HG03066 (cell line): Measurements from ENCODE around the gene RBBP6.
"Not testable (repeated sequence)": the region's sequence is repeated elsewhere in the genome, so short reads cannot be mapped to it uniquely, and the experiment has no call there.

ENCODE experiments used
- ATAC-seq: cut with Tn5 transposase; IDR thresholded peaks from one replicate; pipeline ENCODE4 v1.9.1; 2021; ENCODE audit warnings: low read depth; ENCODE audit not compliant: unreplicated experiment

Gene RBBP6, protein sequence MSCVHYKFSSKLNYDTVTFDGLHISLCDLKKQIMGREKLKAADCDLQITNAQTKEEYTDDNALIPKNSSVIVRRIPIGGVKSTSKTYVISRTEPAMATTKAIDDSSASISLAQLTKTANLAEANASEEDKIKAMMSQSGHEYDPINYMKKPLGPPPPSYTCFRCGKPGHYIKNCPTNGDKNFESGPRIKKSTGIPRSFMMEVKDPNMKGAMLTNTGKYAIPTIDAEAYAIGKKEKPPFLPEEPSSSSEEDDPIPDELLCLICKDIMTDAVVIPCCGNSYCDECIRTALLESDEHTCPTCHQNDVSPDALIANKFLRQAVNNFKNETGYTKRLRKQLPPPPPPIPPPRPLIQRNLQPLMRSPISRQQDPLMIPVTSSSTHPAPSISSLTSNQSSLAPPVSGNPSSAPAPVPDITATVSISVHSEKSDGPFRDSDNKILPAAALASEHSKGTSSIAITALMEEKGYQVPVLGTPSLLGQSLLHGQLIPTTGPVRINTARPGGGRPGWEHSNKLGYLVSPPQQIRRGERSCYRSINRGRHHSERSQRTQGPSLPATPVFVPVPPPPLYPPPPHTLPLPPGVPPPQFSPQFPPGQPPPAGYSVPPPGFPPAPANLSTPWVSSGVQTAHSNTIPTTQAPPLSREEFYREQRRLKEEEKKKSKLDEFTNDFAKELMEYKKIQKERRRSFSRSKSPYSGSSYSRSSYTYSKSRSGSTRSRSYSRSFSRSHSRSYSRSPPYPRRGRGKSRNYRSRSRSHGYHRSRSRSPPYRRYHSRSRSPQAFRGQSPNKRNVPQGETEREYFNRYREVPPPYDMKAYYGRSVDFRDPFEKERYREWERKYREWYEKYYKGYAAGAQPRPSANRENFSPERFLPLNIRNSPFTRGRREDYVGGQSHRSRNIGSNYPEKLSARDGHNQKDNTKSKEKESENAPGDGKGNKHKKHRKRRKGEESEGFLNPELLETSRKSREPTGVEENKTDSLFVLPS (N-terminal part only)

DNA sequence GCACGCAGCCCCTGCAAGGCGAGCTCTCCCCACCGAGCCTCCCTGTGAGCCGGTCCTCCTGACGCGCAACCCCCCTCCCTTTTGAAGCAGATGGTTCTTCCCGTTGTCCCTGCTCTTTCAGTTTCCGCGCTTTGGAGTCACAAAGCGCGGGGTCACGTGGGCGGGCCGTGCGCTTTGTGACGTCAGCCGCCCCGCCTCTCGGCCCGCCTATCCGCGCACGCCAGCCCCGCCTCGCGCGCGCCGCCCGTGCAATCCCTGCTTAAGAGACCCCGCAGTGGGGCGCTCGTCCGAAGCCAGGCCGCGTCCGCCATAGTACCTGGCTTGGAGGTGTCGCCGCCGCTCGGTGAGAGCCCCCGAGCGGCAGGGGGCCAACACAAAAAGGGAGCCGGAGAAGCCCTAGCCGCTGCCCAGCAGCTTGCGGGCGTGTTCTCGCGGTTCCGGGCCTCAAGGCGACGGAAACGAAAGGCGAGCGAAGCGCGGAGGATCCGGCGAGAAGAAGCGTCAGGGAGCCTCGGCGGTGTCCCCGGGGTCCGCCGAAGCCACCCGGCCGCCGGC lies at the start of gene RBBP6:
TSS of gene RBBP6 (plus strand) at position 272 of the 555 bp plus-strand sequence. CDS start 1,061 bp downstream, outside the sequence.
- ATAC-seq, result peak; percentile 77

DNA sequence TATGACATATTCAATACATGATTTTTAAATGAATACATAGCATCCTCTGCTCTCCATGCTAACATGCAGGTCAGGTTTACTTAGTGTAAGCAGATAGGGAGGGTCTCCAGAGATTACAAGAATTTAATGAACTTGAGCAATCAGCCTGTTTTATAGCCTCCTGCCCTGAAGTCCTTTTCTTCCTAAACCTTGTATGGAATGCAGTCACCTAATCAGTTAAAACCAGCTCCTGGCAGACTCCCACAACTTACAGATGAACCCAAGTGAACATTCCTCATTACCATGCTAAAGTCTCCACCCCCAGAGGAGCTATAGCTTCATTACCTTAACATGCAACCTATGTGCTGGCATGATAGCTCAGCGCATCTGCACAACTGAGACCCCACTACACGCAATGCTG lies 48.5 kb upstream of the RBBP6 start:
- no peak for ATAC-seq

DNA sequence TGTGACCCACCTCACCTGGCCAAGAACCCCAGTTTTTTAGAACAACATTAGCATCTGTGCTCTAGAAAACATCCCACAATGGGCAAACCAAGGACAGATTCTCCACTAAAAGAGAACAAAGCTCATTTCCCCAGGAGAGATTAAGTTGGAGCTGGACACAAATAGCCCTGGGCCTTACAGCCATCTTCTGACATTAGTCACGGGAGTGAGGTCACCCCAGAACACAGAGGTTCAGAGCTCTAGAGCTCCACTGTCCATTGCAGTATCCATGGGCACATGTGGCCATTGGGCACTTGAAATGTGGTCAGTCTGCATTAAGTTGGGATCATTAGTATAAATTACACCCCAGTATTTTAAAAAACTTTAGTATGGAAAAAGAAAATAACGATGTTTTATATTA lies 47.6 kb upstream of the RBBP6 start:
- no peak for ATAC-seq

DNA sequence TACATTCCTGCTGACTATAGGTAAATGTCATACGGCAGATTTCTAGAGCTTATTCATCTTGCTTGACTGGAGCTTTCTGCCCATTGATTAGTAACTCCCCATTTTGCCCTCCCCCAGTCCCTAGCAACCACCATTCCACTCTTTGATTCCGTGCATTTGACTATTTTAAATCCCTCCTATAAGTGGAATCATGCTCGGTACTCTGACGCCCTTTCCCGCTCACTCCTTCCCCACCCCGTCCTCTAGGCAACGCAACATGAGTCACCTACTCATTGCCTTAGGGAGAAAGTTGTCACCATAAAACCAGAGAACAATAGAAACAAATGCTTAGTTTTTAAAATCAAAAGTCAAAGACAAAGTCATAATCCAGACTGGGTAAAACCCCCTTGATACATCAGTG lies 45.5 kb upstream of the RBBP6 start:
- no peak for ATAC-seq

DNA sequence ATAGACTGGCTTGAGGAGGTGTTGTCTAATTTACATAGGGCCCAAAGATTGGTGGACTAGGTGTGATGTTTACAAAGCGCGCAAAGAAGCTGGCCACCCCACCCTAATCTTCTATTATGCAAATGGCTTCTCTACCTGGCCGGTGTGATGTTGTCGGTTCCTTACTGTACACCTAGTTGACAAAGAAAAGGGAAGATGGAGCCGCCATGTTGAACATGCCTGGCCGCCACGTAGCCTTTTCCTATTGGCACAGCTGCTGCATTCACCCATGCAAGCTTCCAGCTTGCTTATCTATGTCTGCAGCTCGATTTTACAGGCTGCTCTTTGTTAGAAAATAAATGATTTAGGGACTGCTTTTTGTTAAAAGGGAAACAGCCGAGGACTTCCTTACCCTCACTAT lies 44.2 kb upstream of the RBBP6 start:
- not testable (repeated sequence) for ATAC-seq

DNA sequence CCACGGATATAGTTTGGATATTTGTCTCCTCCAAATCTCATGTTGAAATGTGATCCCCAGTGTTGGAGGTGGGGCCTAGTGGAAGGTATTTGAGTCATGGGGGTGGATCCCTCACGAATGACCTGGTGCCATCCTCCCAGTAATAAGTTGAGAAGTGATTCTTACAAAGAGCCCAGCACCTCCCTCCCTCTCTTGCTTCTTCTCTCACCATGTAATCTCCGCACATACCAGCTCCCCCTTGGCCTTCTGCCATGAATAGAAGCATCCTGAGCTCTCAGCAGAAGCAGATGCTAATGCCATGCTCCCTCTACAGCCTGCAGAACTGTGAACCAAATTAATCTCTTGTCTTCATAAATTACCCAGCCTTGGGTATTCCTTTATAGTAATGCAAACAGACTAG lies 41.9 kb upstream of the RBBP6 start:
- no peak for ATAC-seq

DNA sequence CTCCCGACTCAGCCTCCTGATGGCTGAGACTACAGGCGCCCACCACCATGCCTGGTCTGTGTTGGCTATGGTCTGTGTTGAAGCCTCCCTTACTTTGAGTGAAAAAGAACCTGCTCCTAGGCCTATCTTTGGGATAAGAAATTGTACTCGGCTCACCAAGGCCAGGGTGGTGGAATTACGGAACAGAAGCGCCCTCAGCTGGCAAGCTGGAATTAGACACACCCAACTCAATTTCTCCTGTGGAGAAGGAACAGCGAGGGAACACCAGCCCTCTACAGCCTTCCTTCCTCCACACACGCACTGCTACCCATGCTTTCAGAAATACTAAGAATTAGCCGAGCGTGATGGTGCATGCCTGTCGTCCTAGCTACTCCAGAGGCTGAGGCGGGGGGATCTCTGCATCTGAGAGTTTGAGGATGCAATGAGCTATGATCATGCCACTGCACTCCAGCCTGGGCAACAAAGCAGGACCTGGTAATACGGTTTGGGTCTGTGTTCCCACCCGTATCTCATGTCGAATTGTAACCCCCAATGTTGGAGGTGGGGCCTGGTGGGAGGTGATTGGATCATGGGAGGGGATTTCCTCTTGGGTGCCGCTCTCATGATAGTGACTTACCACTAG lies 40.1 kb upstream of the RBBP6 start:
- ATAC-seq, result no peak

DNA sequence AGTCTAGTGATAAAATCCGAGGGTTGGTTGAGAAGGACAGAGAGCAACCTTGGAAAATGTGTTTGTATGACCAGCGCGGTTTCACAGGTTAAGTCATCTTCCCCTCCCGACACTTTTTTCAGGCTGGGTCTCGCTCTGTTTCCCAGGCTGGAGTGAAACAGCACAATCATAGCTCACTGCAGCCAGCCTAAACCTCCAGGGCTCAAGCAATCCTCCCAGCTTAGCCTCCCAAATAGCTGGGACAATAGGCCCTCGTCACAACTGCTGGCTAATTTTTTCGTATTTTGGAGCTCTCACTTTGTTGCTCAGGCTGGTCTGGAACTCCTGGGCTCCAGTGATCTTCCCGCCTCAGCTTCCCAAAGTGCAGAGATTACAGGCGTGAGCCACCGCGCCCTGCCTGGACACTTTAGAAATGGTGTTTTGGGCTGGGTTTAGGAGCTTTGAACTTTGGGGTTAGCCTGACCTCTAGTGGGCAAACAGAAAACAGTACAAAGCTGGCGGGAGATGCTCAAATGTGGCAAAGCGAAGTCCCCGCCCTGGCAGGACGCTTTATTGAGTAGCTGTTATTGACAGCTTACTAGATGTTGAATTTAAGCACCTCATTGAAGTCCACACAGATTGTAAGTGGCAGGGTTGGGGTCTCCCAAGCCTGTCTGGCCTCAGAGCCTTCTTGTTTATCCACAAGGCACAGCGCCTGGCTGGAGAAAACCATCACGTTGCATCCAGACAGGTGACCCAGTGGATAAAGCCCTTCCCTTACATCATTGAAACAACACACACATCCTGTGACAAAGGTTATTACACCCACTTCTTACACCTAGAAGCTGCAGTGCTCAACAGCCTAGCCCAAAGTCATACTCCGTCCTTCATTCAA lies 34.7 kb upstream of the RBBP6 start:
- no peak for ATAC-seq

DNA sequence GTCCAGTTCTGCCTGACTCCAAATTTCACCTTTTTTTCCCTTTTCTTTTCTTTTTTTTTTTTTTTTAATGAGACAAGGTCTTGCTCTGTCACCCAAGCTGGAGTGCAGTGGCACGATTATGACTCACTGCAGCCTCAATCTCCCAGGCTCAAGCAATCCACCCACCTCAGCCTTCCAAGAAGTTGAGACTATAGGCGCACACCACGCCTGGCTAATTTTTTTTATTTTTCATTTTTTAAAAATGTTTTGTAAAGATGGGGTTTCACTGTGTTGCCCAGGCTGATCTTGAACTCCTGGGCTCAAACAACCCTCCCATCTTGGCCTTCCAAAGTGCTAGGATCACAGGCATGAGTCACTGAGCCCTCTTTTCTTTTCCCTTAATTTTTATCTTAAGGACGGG lies 33.4 kb upstream of the RBBP6 start:
- no peak for ATAC-seq

DNA sequence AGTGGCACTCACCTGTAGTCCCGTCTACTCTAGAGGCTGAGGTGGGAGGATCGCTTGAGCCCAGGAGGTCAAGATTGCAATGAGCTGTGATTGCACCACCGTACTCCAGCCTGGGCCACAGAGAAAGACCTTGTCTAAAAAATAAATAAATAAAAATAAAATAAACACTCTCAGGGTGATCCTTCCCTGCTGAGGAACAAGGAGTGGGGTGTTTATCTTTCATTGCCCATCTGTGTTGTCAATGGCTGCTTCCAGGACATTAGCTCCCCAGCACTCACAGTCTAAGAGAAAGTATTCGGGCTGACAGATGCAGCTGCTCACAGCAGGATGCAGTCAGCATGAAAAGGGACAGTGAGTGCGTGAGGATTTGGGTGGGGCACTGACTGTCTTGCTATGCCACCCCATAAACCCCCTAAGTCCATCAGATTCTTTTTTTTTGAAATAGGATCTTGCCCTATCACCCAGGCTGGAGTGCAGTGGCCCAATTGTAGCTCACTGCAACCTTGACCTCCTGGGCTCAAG lies 31.3 kb upstream of the RBBP6 start:
- ATAC-seq, result no peak

DNA sequence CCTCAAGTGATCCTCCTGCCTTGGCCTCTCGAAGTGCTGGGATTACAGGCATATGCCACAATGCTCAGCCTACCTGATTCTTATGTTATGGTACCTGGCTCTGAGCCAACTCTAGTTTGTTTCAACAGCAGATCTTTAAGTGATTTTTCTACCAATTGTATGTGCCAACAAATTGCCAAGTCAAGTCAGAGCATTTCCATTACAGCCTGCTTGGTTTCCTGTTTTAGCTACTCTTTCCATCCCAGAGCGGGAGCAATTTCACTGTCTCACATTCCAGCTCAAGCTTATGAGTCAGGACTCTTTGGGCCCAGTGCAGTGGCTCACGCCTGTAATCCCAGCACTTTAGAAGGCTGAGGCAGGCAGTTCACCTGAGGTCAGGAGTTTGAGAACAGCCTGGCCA lies 30.8 kb upstream of the RBBP6 start:
- no peak for ATAC-seq

DNA sequence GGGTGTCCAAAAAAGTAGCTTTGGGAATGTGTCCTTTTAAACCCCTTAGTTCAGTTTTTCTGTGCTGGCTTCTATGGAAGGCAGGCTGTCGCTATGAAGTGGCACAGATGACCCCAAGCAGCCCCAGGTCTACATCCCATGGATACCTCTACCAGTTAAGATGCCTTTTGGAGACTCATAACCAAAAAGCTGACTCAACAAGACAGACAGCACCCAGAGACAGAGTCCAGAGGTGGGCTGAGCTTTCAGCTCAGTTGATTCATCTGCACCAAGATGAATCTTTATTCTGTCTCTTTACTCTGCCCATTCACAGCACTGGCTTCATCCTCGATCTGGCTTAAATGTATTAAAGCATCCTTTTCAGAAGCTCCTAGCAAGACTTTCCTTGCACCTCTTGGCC lies 29.8 kb upstream of the RBBP6 start:
- ATAC-seq, result no peak

DNA sequence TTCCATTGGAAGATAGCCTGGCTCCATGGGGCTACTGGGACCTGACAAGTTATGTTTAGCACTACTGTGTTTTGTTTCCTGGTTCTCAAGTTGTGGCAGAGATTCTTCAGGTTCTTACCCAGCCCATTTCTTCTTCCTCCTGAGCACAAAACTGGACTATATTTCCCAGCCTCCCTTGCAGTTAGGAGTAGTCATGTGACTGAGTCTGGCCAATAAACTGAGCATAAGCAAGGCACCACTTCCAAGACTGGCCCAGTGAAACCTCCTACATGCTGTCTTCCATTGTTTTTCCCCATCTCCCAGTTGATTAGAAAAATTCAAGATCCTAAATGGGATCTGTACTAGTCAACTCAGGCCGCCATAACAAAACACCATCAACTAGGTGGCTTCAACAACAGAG lies 28.2 kb upstream of the RBBP6 start:
- ATAC-seq, result no peak

DNA sequence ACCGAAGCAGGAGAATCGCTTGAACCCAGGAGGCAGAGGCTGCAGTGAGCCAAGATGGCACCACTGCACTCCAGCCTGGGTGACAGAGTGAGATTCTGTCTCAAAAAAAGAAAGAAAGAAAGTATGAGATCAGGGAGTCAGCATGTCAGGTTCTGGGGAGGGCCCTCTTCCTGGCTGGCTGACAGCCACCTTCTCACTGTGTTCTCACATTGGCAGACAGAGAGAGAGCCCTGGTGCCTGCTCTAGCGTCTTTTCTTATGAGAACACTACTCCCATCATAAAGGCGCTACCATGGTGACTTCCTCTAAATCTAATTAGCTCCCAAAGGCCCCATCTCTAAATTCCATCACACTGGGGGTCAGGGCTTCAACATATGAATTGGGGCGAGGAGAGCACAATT lies 27.6 kb upstream of the RBBP6 start:
- ATAC-seq, result no peak

DNA sequence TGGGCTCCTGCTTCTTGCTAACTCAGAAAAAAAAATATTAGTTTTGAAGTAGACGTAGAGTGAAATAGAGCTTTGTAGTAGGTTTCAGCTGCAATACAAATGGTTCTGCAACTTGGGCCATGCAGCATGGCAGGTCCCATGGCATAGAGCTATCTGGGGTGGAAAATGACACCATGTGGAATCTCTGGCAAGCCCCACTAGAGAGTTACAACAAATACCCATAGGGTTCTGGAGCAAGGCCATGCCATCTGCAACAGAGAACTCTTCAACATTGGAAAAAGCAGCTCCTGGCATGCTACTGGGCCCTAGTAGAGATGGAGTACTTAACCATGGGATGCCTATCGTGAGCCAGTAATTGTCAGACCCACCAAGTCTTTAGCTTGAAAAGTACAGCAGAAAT lies 25.3 kb upstream of the RBBP6 start:
- no peak for ATAC-seq

DNA sequence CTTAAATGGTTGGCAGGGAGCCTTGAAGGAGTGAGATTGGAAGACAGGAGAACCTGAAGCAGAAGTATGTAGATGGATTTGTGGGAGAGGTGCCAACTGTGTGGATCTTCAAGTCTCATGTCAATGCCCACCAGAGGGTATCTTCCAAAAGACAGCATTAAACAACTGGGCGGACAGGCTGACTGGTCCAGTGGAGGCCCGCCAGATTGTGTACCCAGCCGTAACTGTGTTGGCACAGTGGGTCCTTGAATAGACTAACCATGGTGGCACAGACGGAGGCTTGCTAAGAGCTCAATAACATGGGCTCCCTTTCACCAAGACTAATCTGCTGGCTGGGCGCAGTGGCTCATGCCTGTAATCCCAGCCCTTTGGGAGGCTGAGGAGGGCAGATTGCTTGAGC lies 24.2 kb upstream of the RBBP6 start:
- no peak for ATAC-seq

DNA sequence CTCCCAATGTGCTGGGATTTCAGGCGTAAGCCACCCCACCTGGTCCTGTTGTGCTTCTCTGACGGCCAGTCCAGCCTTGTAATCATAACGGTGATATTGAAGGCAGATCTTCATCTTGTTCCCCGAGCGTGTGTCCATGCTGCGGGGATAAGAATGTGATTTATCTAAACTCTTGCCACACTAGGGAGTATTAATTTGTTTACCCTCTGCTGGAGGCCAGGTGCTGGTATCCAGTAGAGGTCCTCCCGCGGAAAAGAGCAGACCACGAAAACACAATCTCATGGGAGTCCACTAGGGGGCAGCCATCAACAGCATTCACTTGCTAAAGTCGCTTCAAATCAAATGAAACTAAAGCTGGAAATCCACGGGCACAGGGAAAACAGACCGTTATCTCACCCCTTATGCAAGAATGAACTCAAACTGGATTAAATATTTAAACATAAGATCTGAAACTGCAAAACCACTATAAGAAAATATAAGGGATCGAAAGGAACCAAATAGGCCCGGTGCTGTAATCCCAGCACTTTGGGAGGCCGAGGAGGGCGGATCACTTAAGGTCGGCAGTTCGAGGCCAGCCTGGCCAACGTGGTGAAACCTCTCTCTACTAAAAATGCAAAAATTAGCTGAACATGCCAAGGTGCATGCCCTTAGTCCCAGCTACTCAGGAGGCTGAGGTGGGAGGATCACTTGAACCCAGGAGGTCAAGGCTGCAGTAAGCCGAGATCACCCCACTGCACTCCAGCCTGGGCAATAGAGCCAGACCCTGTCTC lies 22.3 kb upstream of the RBBP6 start:
- ATAC-seq, result no peak

DNA sequence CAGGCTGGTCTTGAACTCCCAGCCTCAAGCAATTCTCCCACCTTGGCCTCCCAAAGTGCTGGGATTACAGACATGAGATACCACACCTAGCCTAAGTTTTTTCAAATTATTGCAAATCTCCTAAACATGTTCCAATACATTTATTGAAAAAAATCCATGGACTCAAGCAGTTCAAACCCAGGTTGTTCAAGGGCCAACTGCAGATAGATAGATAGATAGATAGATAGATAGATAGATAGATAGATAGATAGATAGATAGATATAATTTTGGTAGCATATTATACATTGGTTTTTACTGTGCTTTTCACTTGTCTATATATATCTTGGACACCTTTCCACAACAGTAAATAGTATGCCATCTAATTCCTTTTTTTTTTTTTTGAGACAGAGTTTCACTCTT lies 20.9 kb upstream of the RBBP6 start:
- no peak for ATAC-seq

DNA sequence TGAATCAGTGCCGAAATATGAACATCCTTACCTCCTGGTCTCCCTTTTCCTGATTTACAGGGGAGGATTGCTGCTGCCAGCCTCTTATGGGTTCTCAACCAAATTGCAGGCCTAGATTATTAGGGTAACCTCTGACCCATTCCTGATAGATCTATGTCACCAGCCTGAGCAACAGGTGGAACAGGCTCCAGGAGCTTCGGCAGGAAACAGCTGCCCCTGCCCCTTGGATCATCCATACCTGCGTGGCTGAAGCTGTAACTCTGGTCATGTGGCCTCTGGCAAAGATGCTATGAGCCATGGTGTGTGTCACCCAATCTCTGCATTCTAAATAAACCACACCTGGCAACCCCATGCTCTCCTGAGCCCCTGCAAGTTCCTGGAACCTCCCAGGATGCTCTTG lies 18.4 kb upstream of the RBBP6 start:
- no peak for ATAC-seq
